OCI-LY1 (cell line): ENCODE data around the gene CD302.
"Not testable (repeated sequence)": the region's sequence is repeated elsewhere in the genome, so short reads cannot be mapped to it uniquely, and the experiment has no call there.

ENCODE experiments used
- H2AFZ ChIP-seq: fragments of 200-600 bp; sonication (generic), shearing (Covaris generic); 2 replicates; pipeline ENCODE4 v1.6.0; 2014; ENCODE audit warnings: antibody characterized with exemption, mild to moderate bottlenecking, low read length
- H3F3A ChIP-seq: fragments of 200-600 bp; sonication (generic), shearing (Covaris generic); 2 replicates; pipeline ENCODE4 v1.6.0; 2014; ENCODE audit warnings: mild to moderate bottlenecking, antibody characterized with exemption, low read length, moderate library complexity; ENCODE audit not compliant: insufficient read depth
- H3K27ac ChIP-seq: fragments of 200-600 bp; sonication (generic); 2 replicates; pipeline ENCODE4 v1.5.1; 2014; ENCODE audit warnings: low read length, mixed run types, mild to moderate bottlenecking, low read depth; ENCODE audit not compliant: poor library complexity, severe bottlenecking
- H3K27me3 ChIP-seq: fragments of 200-600 bp; sonication (generic); 2 replicates; pipeline ENCODE4 v1.6.0; 2014; ENCODE audit warnings: antibody characterized with exemption, mild to moderate bottlenecking, low read length, moderate library complexity; ENCODE audit not compliant: insufficient read depth
- H3K36me3 ChIP-seq: fragments of 200-600 bp; sonication (generic); 2 replicates; pipeline ENCODE4 v1.6.1; 2014; ENCODE audit warnings: mild to moderate bottlenecking, antibody characterized with exemption, low read length, moderate library complexity, mixed read lengths; ENCODE audit not compliant: insufficient read depth
- H3K4me1 ChIP-seq: fragments of 200-600 bp; sonication (generic); 2 replicates; pipeline ENCODE4 v1.5.1; 2014; ENCODE audit warnings: mild to moderate bottlenecking, low read length, moderate library complexity; ENCODE audit not compliant: insufficient read depth, severe bottlenecking
- H3K4me2 ChIP-seq: fragments of 200-600 bp; sonication (generic), shearing (Covaris generic); 2 replicates; pipeline ENCODE4 v1.6.1; 2014; ENCODE audit warnings: low read length
- H3K4me3 ChIP-seq: fragments of 200-600 bp; sonication (generic); 2 replicates; pipeline ENCODE4 v1.5.1; 2014; ENCODE audit warnings: low read length, low read depth, mild to moderate bottlenecking, mixed read lengths; ENCODE audit not compliant: poor library complexity, severe bottlenecking
- H3K79me2 ChIP-seq: fragments of 200-600 bp; shearing (Covaris generic); 2 replicates; pipeline ENCODE4 v1.6.1; 2016; ENCODE audit warnings: mixed run types, low read length, mixed read lengths; ENCODE audit not compliant: insufficient read depth
- H3K9ac ChIP-seq: fragments of 200-600 bp; sonication (generic), shearing (Covaris generic); 2 replicates; pipeline ENCODE4 v1.6.1; 2014; ENCODE audit warnings: mild to moderate bottlenecking, low read length, mixed read lengths
- H3K9me2 ChIP-seq: fragments of 200-600 bp; sonication (generic), shearing (Covaris generic); 2 replicates; pipeline ENCODE4 v1.6.1; 2014; ENCODE audit warnings: low read depth, mild to moderate bottlenecking, low read length, mixed read lengths
- H3K9me3 ChIP-seq: fragments of 200-600 bp; shearing (Covaris generic); 2 replicates; pipeline ENCODE4 v1.6.1; 2014; ENCODE audit warnings: low read length, mixed read lengths
- H4K20me1 ChIP-seq: fragments of 200-600 bp; sonication (generic), shearing (Covaris generic); 2 replicates; pipeline ENCODE4 v1.6.0; 2016; ENCODE audit warnings: mild to moderate bottlenecking, low read length; ENCODE audit not compliant: insufficient read depth
- CTCF ChIP-seq: fragments of 200-600 bp; sonication (generic), shearing (Covaris generic); IDR thresholded peaks from 2 replicates; pipeline ENCODE4 v1.5.1; 2017; ENCODE audit warnings: mild to moderate bottlenecking, antibody characterized with exemption, low read length, moderate library complexity, mixed read lengths
- EZH2 ChIP-seq: fragments of 200-600 bp; sonication (generic), shearing (Covaris generic); IDR thresholded peaks from 2 replicates; pipeline ENCODE4 v1.8.0; 2017; ENCODE audit warnings: borderline replicate concordance, mixed run types, mild to moderate bottlenecking, antibody characterized with exemption, low read length, moderate library complexity, mixed read lengths

CD302 gene

GRCh38 chr2:159748089-159748488 is 49.9 kb downstream of the CD302 start:
- H3K4me2 ChIP-seq = no peak overlapping the region
- H3K9me3 ChIP-seq = no peaks in the 10 kb centered on the region
- TF ChIP-seq CTCF (no peak), EZH2 (no peak)
- no peaks in the 10 kb centered on the region for H3K27me3 ChIP-seq
- H3F3A ChIP-seq = no peaks in the 10 kb centered on the region
- peaks cover 90% of the 10 kb centered on the region for H3K36me3 ChIP-seq
- no peak overlapping the region for H3K4me3 ChIP-seq
- peaks cover 5% of the 10 kb centered on the region; the same call in 1 of the 2 replicates for H3K79me2 ChIP-seq
- H2AFZ ChIP-seq = no peak overlapping the region
- no peaks in the 10 kb centered on the region for H3K9me2 ChIP-seq
- H3K9ac ChIP-seq = no peak overlapping the region
- H3K27ac ChIP-seq = no peak overlapping the region
- H3K4me1 ChIP-seq = no peaks in the 10 kb centered on the region
- no peaks in the 10 kb centered on the region for H4K20me1 ChIP-seq

GRCh38 chr2:159745237-159745636 is 52.8 kb downstream of the CD302 start:
- H3F3A ChIP-seq, H3K9me2 ChIP-seq, H3K9ac ChIP-seq, H2AFZ ChIP-seq, H3K4me3 ChIP-seq, H4K20me1 ChIP-seq, H3K4me1 ChIP-seq, H3K79me2 ChIP-seq, H3K9me3 ChIP-seq, H3K4me2 ChIP-seq, H3K27me3 ChIP-seq, H3K27ac ChIP-seq: not testable (repeated sequence)
- H3K36me3 ChIP-seq = peaks cover 84% of the 10 kb centered on the region

- Histone ChIP-seq H3K4me3 (no peak overlapping the region), H3K27ac (no peak overlapping the region), H3K27me3 (no peaks in the 10 kb centered on the region), H2AFZ (no peak overlapping the region), H3K36me3 (peaks cover 86% of the 10 kb centered on the region), H3K9ac (no peak overlapping the region), H3K4me1 (no peaks in the 10 kb centered on the region), H3F3A (no peaks in the 10 kb centered on the region), H3K9me2 (no peaks in the 10 kb centered on the region), H3K4me2 (no peak overlapping the region), H3K79me2 (peaks cover 14% of the 10 kb centered on the region), H3K9me3 (no peaks in the 10 kb centered on the region), H4K20me1 (no peaks in the 10 kb centered on the region)
- TF ChIP-seq EZH2 (no peak), CTCF (no peak)
Observed at GRCh38 chr2:159744363-159744762, 53.6 kb downstream of the CD302 start.

GRCh38 chr2:159742846-159743245 is 55.2 kb downstream of the CD302 start:
- Histone ChIP-seq H3F3A (no peaks in the 10 kb centered on the region), H3K9me3 (no peaks in the 10 kb centered on the region), H3K79me2 (peaks cover 16% of the 10 kb centered on the region)

More at GRCh38 chr2:159742846-159743245, 55.2 kb downstream of the CD302 start:
- no peak overlapping the region for H3K4me2 ChIP-seq
- no peaks in the 10 kb centered on the region for H3K4me1 ChIP-seq
- TF ChIP-seq EZH2 (no peak), CTCF (no peak)
- H3K9me2 ChIP-seq = no peaks in the 10 kb centered on the region
- no peak overlapping the region for H3K9ac ChIP-seq
- no peak overlapping the region for H3K27ac ChIP-seq
- no peaks in the 10 kb centered on the region for H4K20me1 ChIP-seq
- H3K27me3 ChIP-seq = no peaks in the 10 kb centered on the region
- H3K4me3 ChIP-seq = no peak overlapping the region
- H2AFZ ChIP-seq = no peak overlapping the region
- H3K36me3 ChIP-seq = peaks cover 86% of the 10 kb centered on the region
